Left lung (tissue), 10 donors: ENCODE data around the gene CARNS1. TPM values are rescaled to one million over a fixed set of nuclear protein-coding genes. Genes with fewer than 3 reads are reported as not detected.

Experiments used
- ATAC-seq: fragments of 200-7000 bp; cut with Tn5 transposase; one replicate; pipeline ENCODE4 v1.9.1; 2020; ENCODE audit warnings: moderate library complexity
- DNase-seq, 4 donors: peaks; one replicate each; pipeline ENCODE4 v3.0.0-alpha.2; 2013 to 2020
- H3K27ac ChIP-seq, 2 donors: fragments of 200-600 bp; sonication (generic) in 1 of 2; one replicate each; pipeline versions ENCODE4 v1.5.0 to v1.8.0; 2020 to 2021
- H3K27me3 ChIP-seq, 2 donors: fragments of 200-600 bp; sonication (generic) in 1 of 2; one replicate each; pipeline versions ENCODE4 v1.5.0 to v1.8.0; 2020 to 2021
- H3K36me3 ChIP-seq, 2 donors: fragments of 200-600 bp; sonication (generic) in 1 of 2; one replicate each; pipeline versions ENCODE4 v1.5.0 to v1.8.0; 2020 to 2021
- H3K4me1 ChIP-seq, 2 donors: fragments of 200-600 bp; one replicate each; pipeline ENCODE4 v1.8.0; 2021
- H3K4me3 ChIP-seq, 2 donors: fragments of 200-600 bp; sonication (generic) in 1 of 2; one replicate each; pipeline versions ENCODE4 v1.5.0 to v1.8.0; 2020 to 2021; ENCODE audit warnings: mild to moderate bottlenecking in 1 of 2
- H3K9me3 ChIP-seq, 2 donors: fragments of 200-600 bp; sonication (generic) in 1 of 2; one replicate each; pipeline versions ENCODE4 v1.5.0 to v1.8.0; 2020 to 2021
- intact Hi-C, 2 donors: fragments of 100-400 bp; cut with DNase I; formaldehyde crosslinking; loops; one replicate each; pipeline versions ENCODE4 v1.11.2 to v1.14.2; 2022
- polyA plus RNA-seq, 6 donors: library from polyadenylated mRNA; unstranded; fragments of 120-200 nt; gene quantifications; one replicate each; pipeline ENCODE4 v1.2.1, GENCODE V29; 2013; ENCODE audit not compliant: insufficient read length in 6 of 6
- total RNA-seq, 2 donors: library from RNA; stranded (reverse); fragmentation: NEBNext Ultra II Directional; extraction: Animal tissue kit (Norgen Biotek cat#: 25700); gene quantifications; one replicate each; pipeline ENCODE4 v1.2.1, GENCODE V29; 2021
- TF ChIP-seq, protein P1 (sequence below), 2 donors: fragments of 200-600 bp; sonication (generic) in 1 of 2; IDR thresholded peaks; one replicate each; pipeline versions ENCODE4 v1.5.0 to v1.8.0; 2021; ENCODE audit warnings: antibody characterized with exemption in 2 of 2
- donor health status: DM: no; HTN: yes; CAD: no.
- donor health status: DM: no; HTN: no; CAD: no.

The CARNS1 gene
- total and polyA plus RNA-seq, 8 donors, result 0.71 to 5.6 (median 3.1) TPM

DNA sequence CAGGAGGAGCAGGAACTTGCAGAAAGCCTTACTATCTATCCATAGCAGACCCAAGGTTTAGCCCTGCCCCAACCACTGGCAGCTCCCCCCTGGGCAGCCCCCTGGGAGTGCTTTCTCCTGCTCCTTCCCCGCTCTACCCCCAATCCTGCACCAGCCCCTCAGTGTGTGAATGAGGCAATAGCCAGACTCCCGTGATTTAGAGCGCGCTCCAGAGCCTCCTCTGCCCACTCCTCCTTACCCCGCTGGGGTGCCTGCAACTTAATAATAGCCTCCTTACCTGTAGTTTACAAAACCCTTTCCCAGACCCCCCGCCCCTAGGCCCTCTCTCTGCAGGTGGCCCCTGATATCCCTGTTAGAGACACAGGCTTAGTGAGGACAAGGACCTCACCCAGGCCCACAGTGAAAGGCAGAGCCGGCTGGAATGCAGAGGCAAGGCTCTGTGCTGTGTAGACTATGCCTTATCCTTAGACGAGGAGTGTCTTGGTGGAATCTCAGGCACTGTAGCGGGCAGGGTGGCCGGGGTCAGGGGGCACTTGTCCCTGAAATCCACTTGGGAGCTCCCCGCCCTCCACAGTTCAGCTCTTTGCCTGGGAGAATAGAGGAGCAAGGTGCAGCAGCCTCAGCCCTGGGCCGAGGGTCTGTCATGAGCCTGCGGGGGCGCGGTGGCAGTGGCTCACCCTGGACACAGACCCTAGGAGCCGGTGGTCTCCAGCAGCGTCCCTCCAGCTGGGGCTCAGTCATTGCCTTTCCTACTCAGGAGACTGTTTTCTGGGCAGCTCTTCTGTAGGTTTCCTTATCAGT, 4.3 kb upstream of the CARNS1 start:
- no peak for ATAC-seq
- TF ChIP-seq, protein P1, sequence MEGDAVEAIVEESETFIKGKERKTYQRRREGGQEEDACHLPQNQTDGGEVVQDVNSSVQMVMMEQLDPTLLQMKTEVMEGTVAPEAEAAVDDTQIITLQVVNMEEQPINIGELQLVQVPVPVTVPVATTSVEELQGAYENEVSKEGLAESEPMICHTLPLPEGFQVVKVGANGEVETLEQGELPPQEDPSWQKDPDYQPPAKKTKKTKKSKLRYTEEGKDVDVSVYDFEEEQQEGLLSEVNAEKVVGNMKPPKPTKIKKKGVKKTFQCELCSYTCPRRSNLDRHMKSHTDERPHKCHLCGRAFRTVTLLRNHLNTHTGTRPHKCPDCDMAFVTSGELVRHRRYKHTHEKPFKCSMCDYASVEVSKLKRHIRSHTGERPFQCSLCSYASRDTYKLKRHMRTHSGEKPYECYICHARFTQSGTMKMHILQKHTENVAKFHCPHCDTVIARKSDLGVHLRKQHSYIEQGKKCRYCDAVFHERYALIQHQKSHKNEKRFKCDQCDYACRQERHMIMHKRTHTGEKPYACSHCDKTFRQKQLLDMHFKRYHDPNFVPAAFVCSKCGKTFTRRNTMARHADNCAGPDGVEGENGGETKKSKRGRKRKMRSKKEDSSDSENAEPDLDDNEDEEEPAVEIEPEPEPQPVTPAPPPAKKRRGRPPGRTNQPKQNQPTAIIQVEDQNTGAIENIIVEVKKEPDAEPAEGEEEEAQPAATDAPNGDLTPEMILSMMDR (IDR thresholded peaks at IDR 0.05), result no peak

DNA sequence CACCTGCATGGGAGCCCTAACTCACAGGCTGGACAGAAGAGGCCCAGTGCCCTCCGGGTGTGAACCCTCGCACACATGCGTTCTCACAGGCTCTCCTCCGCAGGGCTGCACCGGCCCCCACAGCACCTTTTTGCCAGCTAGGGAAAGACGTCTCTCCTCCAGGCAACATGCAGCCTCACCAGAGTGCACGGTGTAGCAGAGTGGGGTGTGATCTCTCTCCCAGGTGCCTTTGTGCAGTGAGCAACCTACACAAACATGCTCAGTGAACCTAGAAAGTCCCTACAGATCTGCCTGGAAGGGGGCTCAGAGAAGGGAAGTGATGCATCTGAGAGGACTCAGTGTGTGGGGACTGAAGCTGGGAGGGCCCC, 3.7 kb upstream of the CARNS1 start:
- H3K9me3 ChIP-seq, result no peaks in the 10 kb centered on the region
- intact Hi-C loops, result no loop called here
- no peak overlapping the region for H3K4me3 ChIP-seq
- TF ChIP-seq, protein P1 (IDR thresholded peaks at IDR 0.05), result no peak
- DNase-seq (no peak), ATAC-seq (no peak)
- H3K27ac ChIP-seq, result no peak overlapping the region
- peaks cover 0 to 46% of the 10 kb centered on the region in 2 donors for H3K27me3 ChIP-seq
- peaks cover 8 to 56% of the 10 kb centered on the region in 2 donors for H3K4me1 ChIP-seq
- no peaks in the 10 kb centered on the region for H3K36me3 ChIP-seq

More for the DNA sequence above, 4.3 kb upstream of the CARNS1 start:
- DNase-seq, result no peak
- no peaks in the 10 kb centered on the region for H3K36me3 ChIP-seq
- no peaks in the 10 kb centered on the region for H3K9me3 ChIP-seq
- H3K27ac ChIP-seq, result no peak overlapping the region
- peaks cover 0 to 43% of the 10 kb centered on the region in 2 donors for H3K27me3 ChIP-seq
- intact Hi-C loops, result no loop called here
- peaks cover 5 to 55% of the 10 kb centered on the region in 2 donors for H3K4me1 ChIP-seq
- H3K4me3 ChIP-seq, result no peak overlapping the region

DNA sequence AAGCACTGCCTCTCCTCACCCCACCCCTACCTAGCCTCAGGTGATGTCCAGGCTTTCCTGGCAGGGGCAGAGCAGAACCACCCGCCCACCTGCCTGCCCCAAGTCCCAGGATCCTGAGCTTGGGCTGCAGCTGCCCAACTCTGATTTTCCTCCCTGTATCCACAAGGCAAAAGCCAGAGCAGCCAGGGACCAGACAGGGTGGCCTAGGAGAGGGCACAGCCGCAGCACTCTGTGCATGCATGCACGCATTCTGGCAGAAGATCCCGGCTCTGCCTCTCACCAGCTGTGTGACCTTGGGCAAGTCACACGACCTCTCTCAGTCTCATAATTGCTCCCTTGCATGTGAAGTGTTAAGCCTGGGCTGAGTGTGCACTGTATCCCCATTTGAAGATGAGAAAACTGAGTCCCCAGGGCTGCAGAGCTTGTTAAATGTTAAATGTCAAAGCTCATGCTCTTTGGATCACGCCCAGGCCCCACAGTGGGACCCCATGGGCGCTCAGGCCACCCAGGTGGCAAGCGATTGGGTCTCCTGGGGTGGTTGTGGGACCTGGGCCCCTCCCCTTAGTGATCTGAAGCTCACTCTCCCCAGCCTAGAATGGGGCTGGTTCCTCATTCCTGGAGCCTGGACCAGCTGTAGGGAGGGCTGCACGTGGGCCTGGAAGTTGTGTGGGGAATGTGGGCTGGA, 2.8 kb upstream of the CARNS1 start:
- Histone ChIP-seq H3K9me3 (no peaks in the 10 kb centered on the region), H3K4me1 (peaks cover 12 to 54% of the 10 kb centered on the region in 2 donors), H3K36me3 (no peaks in the 10 kb centered on the region), H3K27me3 (peaks cover 0 to 46% of the 10 kb centered on the region in 2 donors), H3K27ac (no peak overlapping the region), H3K4me3 (no peak overlapping the region)
- no peak for ATAC-seq
- intact Hi-C loops, result no loop called here
- TF ChIP-seq, protein P1 (IDR thresholded peaks at IDR 0.05), result no peak
- DNase-seq, result no peak

DNA sequence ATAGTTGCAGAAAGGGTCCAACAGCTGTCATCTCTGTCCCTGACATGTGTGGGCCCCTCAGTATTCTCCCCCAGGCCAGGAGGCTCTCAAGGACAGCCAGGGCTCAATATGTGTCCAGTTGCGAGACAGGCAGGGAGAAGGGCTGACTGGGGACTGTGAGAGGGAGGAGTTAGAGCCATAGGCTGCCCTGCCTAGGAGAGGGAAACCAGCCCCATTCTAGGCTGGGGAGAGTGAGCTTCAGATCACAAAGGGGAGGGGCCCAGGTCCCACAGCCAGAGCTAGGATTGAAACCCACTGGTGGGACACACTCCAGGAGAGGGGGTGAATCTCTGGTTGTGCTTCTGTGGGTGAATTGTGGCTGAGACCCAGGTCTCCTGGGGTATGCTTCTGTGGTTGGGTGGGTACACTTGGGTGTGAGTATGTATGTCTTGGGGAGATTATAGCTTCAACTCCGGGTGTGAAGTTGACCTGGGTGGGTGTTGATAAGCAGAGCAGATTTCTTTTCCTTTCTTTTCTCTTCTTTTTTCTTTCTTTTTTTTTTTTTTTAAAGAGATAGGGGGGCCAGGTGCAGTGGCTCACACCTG, 2.1 kb upstream of the CARNS1 start:
- Histone ChIP-seq H3K4me3 (no peak overlapping the region), H3K36me3 (no peaks in the 10 kb centered on the region), H3K9me3 (no peaks in the 10 kb centered on the region), H3K4me1 (peaks cover 12 to 48% of the 10 kb centered on the region in 2 donors), H3K27me3 (peaks cover 0 to 50% of the 10 kb centered on the region in 2 donors), H3K27ac (no peak overlapping the region)
- intact Hi-C loops, result no loop called here
- TF ChIP-seq, protein P1 (IDR thresholded peaks at IDR 0.05), result no peak
- no peak for DNase-seq
- ATAC-seq, result no peak
